MM.1S (cell line): ENCODE results near the gene DSG2.

Source experiments
- EZH2phosphoT487 ChIP-seq: fragments of 300-600 bp; sonication (generic); IDR thresholded peaks from 2 replicates; pipeline ENCODE4 v1.6.1; 2018; ENCODE audit warnings: antibody characterized with exemption, low read length
- TF ChIP-seq, protein P1 (sequence below): fragments of 300-600 bp; sonication (generic); IDR thresholded peaks from 2 replicates; pipeline ENCODE4 v1.5.1; 2016; ENCODE audit warnings: antibody characterized with exemption, low read length, mixed read lengths

- TF ChIP-seq, protein P1, sequence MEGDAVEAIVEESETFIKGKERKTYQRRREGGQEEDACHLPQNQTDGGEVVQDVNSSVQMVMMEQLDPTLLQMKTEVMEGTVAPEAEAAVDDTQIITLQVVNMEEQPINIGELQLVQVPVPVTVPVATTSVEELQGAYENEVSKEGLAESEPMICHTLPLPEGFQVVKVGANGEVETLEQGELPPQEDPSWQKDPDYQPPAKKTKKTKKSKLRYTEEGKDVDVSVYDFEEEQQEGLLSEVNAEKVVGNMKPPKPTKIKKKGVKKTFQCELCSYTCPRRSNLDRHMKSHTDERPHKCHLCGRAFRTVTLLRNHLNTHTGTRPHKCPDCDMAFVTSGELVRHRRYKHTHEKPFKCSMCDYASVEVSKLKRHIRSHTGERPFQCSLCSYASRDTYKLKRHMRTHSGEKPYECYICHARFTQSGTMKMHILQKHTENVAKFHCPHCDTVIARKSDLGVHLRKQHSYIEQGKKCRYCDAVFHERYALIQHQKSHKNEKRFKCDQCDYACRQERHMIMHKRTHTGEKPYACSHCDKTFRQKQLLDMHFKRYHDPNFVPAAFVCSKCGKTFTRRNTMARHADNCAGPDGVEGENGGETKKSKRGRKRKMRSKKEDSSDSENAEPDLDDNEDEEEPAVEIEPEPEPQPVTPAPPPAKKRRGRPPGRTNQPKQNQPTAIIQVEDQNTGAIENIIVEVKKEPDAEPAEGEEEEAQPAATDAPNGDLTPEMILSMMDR = no peak
- TF ChIP-seq EZH2phosphoT487 = no peak
Observed at GRCh38 chr18:31566576-31567306, 68.8 kb downstream of the DSG2 start.
